GM21447 (cell line): ENCODE data around the gene CPD.

ENCODE experiments used
- ATAC-seq: cut with Tn5 transposase; IDR thresholded peaks from one replicate; pipeline ENCODE4 v1.9.1; 2021; ENCODE audit not compliant: unreplicated experiment

CPD gene

DNA sequence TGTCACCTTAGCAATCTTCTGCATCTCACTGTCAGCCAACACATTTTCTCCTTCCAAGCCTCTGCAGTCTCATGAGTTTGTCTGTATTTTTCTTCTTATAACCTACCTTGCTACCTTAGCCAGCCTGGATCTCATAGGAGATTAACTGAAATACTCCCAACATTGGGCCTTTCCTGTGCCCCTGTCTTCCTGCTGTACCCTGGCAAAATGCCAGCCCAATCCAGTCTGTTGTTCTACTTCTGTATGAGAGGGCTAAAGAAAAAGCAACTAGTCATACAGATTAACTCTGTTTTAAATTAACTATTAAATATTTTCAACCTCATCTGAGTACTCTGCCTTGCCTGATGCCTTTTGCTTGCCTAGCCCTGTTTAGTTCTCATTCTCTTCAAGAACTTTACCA is 116.9 kb downstream of the CPD start:
- no peak for ATAC-seq

DNA sequence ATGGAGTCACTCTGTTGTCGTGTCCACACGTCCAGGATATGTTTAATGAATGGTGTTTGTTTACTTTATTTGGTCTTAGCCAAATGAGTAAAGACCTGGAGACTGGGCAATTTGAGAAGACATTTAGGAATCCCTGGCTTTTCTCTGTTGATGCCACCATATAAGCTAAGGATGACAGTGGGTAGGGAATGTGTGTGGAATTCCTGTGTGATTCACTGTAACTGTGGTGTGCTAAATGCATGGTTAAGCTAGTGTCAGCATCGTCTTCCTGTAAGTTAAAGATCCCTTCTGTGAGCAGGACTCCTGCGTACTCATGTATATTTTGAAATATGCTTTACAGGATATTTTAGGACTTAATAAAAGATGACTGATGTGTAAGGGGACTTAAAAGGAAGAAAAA is 124.8 kb downstream of the CPD start:
- no peak for ATAC-seq

DNA sequence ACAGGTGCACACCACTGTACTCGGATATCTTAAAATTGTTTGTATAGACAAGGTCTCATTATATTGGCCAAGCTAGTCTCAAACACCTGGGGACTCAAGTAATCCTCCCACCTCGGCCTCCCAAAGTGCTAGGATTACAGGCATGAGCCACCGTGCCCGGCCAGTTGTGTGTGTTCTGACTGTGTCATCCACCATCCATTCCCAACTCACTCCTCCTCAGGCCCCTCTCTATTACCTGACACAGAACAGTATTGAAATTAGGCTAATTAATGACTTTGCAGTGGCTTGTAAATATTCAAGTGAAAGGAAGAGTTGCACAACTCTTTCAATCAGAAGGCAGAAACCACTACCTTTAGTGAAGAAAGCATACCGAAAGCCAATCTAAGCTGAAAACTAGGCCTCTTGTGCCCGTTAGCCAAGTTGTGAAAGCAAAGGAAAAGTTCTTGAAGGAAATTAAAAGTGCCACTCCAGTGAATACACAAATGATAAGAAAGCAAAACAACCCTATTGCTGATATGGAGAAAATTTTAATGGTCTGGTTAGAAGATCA is 127.2 kb downstream of the CPD start:
- no peak for ATAC-seq

DNA sequence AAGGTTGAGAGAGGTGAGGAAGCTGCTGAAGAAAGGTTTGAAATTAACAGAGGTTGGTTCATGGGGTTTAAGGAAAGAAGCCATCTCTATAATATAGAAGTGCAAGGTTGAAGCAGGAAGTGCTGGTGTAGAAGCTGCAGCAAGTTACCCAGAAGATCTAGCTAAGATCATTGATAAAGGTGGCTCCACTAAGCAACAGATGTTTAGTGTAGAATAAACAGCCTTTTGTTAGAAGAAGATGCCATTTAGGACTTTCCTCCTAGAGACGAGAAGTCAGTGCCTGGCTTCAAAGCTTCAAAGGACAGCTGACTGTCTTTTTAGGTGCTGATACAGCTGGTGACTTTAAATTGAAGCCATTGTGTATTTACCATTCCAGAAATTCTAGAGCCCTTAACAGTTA is 127.8 kb downstream of the CPD start:
- ATAC-seq = no peak

DNA sequence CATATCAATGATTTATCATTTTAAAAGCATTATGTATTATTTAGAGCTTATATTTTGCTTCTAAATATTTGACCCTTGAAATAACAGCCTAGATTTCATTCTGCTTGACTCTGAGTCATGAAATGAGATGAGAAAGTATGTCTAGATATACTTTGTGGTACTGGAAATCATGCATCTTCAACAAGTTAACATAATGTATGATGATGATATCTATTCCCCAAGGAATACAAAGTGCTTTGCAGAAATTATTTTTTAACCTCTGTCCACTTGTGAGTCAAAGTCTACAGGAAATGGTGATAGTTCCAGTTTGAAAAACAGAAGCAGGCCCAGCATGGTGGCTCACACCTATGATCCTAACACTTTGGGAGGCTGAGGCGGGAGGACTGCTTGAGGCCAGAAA is 134.6 kb downstream of the CPD start:
- no peak for ATAC-seq

DNA sequence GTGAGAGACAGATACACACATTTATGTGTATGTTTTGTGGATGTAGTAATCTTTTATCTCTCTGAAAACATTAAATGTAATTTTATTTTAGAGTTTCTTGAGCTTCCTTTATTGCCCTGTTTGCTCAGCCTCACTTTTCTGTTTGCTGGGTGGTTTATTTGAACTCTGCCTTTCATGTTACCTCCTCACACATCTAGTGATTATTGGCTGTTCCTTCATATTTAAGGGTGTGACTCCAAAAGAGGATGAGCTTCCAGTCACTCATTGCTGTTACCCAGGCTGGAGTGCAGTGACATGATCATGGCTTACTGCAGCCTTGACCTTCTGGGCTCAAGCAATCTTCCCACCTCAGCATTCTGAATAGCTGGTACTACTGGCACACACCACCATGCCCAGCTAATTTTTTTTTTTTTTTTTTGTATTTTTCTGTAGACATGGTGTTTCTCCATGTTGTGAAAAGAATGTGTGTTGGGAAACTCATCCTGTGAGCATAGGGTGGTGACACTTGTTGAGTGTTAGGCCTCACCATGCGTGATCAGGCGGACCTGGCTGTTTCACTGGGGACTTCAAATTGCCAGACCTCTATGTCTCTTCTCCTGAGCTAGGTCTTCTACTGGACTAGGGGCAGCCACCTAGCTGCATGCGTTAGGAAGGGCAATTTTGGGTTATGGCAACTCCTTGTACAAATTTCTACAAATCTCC is 136.3 kb downstream of the CPD start:
- ATAC-seq = no peak

DNA sequence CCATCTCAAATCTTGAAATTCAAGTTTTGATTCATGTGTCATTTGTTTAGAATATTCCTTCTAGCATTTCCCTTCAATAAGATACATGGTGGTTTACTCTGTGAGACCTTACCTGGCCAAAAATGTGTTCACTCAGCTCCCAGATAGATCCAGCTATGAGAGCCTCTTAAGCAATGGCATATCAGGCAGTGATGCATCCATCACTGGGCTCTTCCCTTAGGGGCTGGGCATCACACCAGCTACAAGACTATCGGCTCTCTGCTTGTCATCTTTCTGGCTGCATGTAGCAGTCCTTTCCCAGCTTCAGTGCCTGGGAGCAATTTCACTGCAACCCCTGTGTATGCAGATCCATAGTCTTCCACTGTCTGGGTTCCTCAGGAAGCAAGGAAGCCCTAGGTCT is 139.1 kb downstream of the CPD start:
- no peak for ATAC-seq

DNA sequence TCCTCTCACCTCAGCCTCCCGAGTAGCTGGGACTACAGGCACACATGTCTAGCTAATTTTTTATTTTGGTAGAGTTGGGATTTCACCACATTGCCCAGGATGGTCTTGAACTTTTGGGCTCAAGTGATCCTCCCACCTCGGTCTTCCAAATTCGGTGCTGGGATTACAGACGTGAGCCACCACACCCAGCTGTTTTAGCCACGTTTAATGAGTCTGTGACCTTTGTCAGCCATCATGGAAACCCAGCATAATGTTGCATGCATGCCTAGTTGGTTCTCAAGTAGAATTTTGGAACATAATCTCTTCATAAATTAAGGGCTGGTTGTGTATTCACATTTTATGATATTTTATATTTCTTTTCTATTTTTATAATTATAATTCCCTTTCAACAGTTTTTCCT is 140.4 kb downstream of the CPD start:
- no peak for ATAC-seq
